ENCODE data around the gene RAB11FIP3. TPM values are rescaled to one million over a fixed set of nuclear protein-coding genes. Genes with fewer than 3 reads are reported as not detected.

The RAB11FIP3 gene
- 29.1 and 32.8 TPM in 2 replicates for total RNA-seq

GRCh38 chr16:425082-425718 lies at the start of gene RAB11FIP3:
Gene RAB11FIP3, plus strand, starts transcription at chr16:425649. Its CDS starts 358 bp downstream, at chr16:426007.

GRCh38 chr16:381789-382717 lies 43.4 kb upstream of the RAB11FIP3 start, which contains the start of gene PGAP6:
Gene PGAP6, minus strand, starts transcription at chr16:381978. Its CDS starts 157 bp downstream, at chr16:381821.

GRCh38 chr16:397135-397661 lies 28.3 kb upstream of the RAB11FIP3 start, which contains the start of gene NME4:
Gene NME4, plus strand, starts transcription at chr16:397199. Its CDS starts 24 bp downstream, at chr16:397223.

GRCh38 chr16:401468-402348 lies 23.7 kb upstream of the RAB11FIP3 start, which contains the start of gene DECR2:
Gene DECR2, plus strand, starts transcription at chr16:401885. Its CDS starts 79 bp downstream, at chr16:401964.

GRCh38 chr16:527015-527903 lies 101.8 kb downstream of the RAB11FIP3 start, which contains the start of gene CAPN15:
Gene CAPN15, plus strand, starts transcription at chr16:527712. Its CDS starts 19,127 bp downstream, at chr16:546839.

GRCh38 chr16:560204-560700 lies 134.8 kb downstream of the RAB11FIP3 start, which contains the start of gene PRR35:
Gene PRR35, plus strand, starts transcription at chr16:560394. Its CDS starts 2,901 bp downstream, at chr16:563295.

GRCh38 chr16:566475-567372 lies 141.3 kb downstream of the RAB11FIP3 start, which contains the start of gene NHLRC4:
Gene NHLRC4, plus strand, starts transcription at chr16:567005. Its CDS starts 1,043 bp downstream, at chr16:568048.

GRCh38 chr16:569445-570254 lies 144.2 kb downstream of the RAB11FIP3 start, which contains the start of gene PIGQ:
Gene PIGQ, plus strand, starts transcription at chr16:569968. Its CDS starts 4,107 bp downstream, at chr16:574075.

Other genes with a start within 250 kb of the RAB11FIP3 start
- 11.8 TPM in 1 of 2 replicates, not detected in the other for gene HBA1, start 249.0 kb upstream of the RAB11FIP3 start, total RNA-seq
- 4.1 TPM in 1 of 2 replicates, not detected in the other for gene HBQ1, start 245.2 kb upstream of the RAB11FIP3 start, total RNA-seq
- 22.5 and 26.6 TPM in 2 replicates for gene LUC7L, start 196.2 kb upstream of the RAB11FIP3 start, total RNA-seq
- gene FAM234A, start 190.8 kb upstream of the RAB11FIP3 start, total RNA-seq = 87.7 and 105 TPM in 2 replicates
- gene RGS11, start 149.7 kb upstream of the RAB11FIP3 start, total RNA-seq = 1.7 and 2.9 TPM in 2 replicates
- gene ARHGDIG, start 145.1 kb upstream of the RAB11FIP3 start, total RNA-seq = 0.78 TPM in 1 of 2 replicates, not detected in the other
- gene PDIA2, start 142.5 kb upstream of the RAB11FIP3 start, total RNA-seq = 0.94 TPM in 1 of 2 replicates, not detected in the other
- gene AXIN1, start 72.9 kb upstream of the RAB11FIP3 start, total RNA-seq = 19.0 and 20.7 TPM in 2 replicates
- 55.9 and 64.4 TPM in 2 replicates for gene MRPL28, start 55.1 kb upstream of the RAB11FIP3 start, total RNA-seq
- gene PGAP6, start 43.7 kb upstream of the RAB11FIP3 start, total RNA-seq = 28.3 and 44.1 TPM in 2 replicates
- gene NME4, start 28.4 kb upstream of the RAB11FIP3 start, total RNA-seq = 88.8 and 105 TPM in 2 replicates
- gene DECR2, start 23.8 kb upstream of the RAB11FIP3 start, total RNA-seq = 15.5 and 19.2 TPM in 2 replicates
- gene CAPN15, start 102.1 kb downstream of the RAB11FIP3 start, total RNA-seq = 29.2 and 37.8 TPM in 2 replicates
- not detected in 2 replicates for gene PRR35, start 134.7 kb downstream of the RAB11FIP3 start, total RNA-seq
- 3.5 and 4.4 TPM in 2 replicates for gene NHLRC4, start 141.4 kb downstream of the RAB11FIP3 start, total RNA-seq
- gene PIGQ, start 144.3 kb downstream of the RAB11FIP3 start, total RNA-seq = 20.2 and 25.1 TPM in 2 replicates
- gene RAB40C, start 164.4 kb downstream of the RAB11FIP3 start, total RNA-seq = 10.9 and 19.7 TPM in 2 replicates
- gene WFIKKN1, start 205.3 kb downstream of the RAB11FIP3 start, total RNA-seq = 0.06 TPM in 1 of 2 replicates, not detected in the other
- gene METTL26, start 210.7 kb downstream of the RAB11FIP3 start, total RNA-seq = 187 and 190 TPM in 2 replicates
- 21.0 and 34.2 TPM in 2 replicates for gene MCRIP2, start 216.2 kb downstream of the RAB11FIP3 start, total RNA-seq
- gene WDR90, start 223.7 kb downstream of the RAB11FIP3 start, total RNA-seq = 5.7 and 9.1 TPM in 2 replicates
- gene RHOT2, start 242.5 kb downstream of the RAB11FIP3 start, total RNA-seq = 18.7 and 19.5 TPM in 2 replicates